ENCODE data around the gene EMC8. TPM values are rescaled to one million over a fixed set of nuclear protein-coding genes. Genes with fewer than 3 reads are reported as not detected.

EMC8 gene
- polyA plus RNA-seq, 1 of the 3 experiments (the other 2 are of a cell fraction) = 45.9 TPM

DNA sequence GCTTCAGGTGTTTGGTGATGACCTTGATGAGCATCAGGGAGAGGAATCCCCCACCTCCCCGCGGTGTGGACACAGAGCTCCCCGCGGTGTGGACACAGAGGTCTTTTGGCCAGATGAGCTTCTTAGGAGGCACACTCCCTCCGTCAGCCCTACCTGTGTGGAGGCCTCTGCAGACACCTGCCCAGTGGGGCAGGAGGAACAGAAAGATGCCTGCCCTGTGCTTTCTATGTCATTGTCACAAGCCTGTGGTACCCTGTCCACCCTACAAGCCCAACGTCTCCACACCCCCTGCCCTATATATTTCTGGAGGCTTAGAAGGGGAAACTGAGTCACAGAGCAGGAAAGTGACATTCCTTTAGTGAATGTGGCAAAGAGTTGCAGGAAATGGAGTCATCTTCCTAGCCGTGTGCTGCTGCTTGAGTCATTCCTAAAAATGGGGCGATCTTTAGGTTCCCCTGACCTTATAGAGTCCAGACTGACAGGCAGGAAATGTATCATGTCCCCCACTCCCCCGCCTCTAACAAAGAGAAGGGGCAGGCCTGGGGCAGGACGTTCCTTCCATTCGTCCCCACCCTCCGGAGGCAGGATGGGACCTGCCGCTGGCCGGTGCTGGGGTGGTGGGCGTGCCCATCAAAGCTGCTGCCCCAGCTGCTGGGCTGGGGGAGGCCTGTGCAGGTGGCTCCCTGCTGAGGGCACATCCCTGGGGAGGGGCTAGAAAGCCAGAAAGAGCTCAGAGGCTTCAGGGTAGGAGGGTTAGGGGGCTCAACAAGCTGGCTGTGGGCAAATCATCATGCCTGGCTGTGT, 47.4 kb downstream of the EMC8 start (continued):
- TF ChIP-seq YY1 (IDR thresholded peaks at IDR 0.05; ENCODE audit: low read depth) (no peak), SIN3A (IDR thresholded peaks at IDR 0.05; ENCODE audit: borderline replicate concordance, low read depth, low read length) (no peak)
- TF ChIP-seq, protein P1, sequence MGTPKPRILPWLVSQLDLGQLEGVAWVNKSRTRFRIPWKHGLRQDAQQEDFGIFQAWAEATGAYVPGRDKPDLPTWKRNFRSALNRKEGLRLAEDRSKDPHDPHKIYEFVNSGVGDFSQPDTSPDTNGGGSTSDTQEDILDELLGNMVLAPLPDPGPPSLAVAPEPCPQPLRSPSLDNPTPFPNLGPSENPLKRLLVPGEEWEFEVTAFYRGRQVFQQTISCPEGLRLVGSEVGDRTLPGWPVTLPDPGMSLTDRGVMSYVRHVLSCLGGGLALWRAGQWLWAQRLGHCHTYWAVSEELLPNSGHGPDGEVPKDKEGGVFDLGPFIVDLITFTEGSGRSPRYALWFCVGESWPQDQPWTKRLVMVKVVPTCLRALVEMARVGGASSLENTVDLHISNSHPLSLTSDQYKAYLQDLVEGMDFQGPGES (IDR thresholded peaks at IDR 0.05; ENCODE audit: low read depth, low read length) = no peak

GRCh38 chr16:85750827-85751697, 48.3 kb downstream of the EMC8 start, which contains the start of gene C16orf74:
TSS of gene C16orf74 (minus strand) at chr16:85751096. CDS start at chr16:85735217, 15,879 bp downstream.
- DNase-seq = peak; percentile 90
- peak within 1 kb of the TSS in 1 of 2 experiments; percentile 11; a peak in 2 of 4 replicates for H3K27ac ChIP-seq (ENCODE audit: low read depth in 2 of 2, low read length in 1 of 2)
- 0 out of 2 replicates have a peak, but pooled peaks cover 3% of the 10 kb centered on the region for H4K20me1 ChIP-seq (ENCODE audit: insufficient read depth)
- POLR2A ChIA-PET = no interaction called here
- TF ChIP-seq MXI1 (IDR thresholded peaks at IDR 0.05; ENCODE audit: low read depth, low read length) (0 out of 2 replicates have a peak, but pooled peaks have one; percentile 21), NRF1 (IDR thresholded peaks at IDR 0.05; ENCODE audit: low read depth, low read length) (0 out of 2 replicates have a peak, but pooled peaks have one; percentile 20), RCOR1 (IDR thresholded peaks at IDR 0.05; ENCODE audit: low read length) (no peak)
- H3K4me1 ChIP-seq (ENCODE audit: control insufficient read depth in 1 of 2, insufficient read depth in 2 of 2, low read depth in 1 of 2, low read length in 1 of 2) = peaks cover 14 to 20% of the 10 kb centered on the region in 2 experiments; a peak in 2 of 4 replicates
- CTCF ChIA-PET = interaction anchor here (1.0 to 1.7 kb wide), 2 partner anchors 10 to 17 kb away, joined by 4 read pairs; no protein-coding TSS in a partner anchor
- H3K27me3 ChIP-seq (ENCODE audit: insufficient read depth) = no peaks in the 10 kb centered on the region
- H3K9me3 ChIP-seq = no peaks in the 10 kb centered on the region
- H3K9ac ChIP-seq = peak within 1 kb of the TSS; percentile 63; the same call in 1 of the 2 replicates
- peak within 1 kb of the TSS; percentile 60 to 84 for H3K4me3 ChIP-seq (ENCODE audit: low read depth in 2 of 2, low read length in 1 of 2)
- H3K36me3 ChIP-seq (replicated peaks in 1 of 2; ENCODE audit: control insufficient read depth in 1 of 2, insufficient read depth in 2 of 2, low read length in 1 of 2) = no peaks in the 10 kb centered on the region
- peaks cover 14% of the 10 kb centered on the region for H3F3A ChIP-seq (replicated peaks; ENCODE audit: insufficient read depth)
- peak within 1 kb of the TSS; percentile 87 for H2AFZ ChIP-seq (ENCODE audit: low read depth)
- H3K79me2 ChIP-seq (ENCODE audit: insufficient read depth) = peaks cover 26% of the 10 kb centered on the region
- H3K9me2 ChIP-seq = no peaks in the 10 kb centered on the region
- WGBS (ENCODE audit: low lambda C conversion rate) = 20% methylated on average over 16 of the region's 96 CpGs
- peak within 1 kb of the TSS; percentile 98 for H3K4me2 ChIP-seq

DNA sequence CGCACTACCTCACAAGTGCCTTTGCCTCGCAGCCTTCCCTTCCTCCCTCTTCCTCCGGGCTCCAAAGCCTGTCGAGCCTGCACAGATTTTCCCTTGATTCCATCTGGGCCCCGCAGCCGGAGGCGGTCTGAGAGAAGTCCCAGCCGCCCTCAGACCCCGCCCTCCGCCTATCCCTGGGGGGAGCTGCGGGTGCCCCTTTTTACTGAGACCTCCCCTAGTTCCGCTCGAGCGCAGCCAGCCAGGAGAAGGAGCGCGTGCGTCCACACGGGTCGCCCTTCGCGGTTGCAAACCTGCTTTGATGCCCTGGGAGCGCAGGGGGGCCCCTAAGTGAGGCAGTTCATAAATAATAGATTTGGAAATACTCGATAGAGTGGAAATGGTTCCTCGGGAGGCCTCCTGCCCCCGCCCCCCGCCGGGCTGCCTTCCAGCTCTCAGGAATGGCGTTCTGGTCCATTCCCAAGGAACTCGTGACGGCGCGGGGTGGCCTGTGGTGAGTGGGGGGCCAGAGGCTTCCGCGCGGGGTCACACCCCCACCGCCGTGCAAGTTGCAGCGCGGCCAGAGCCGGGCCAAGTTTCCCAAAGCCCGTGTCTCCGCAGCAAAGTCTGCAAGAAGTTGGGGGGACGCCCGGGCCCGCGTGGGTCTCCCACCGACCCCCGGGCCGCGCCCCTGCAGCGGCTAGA, 49.1 kb downstream of the EMC8 start:
- H3K36me3 ChIP-seq (replicated peaks in 1 of 2; ENCODE audit: control insufficient read depth in 1 of 2, insufficient read depth in 2 of 2, low read length in 1 of 2) = no peaks in the 10 kb centered on the region
- H3K9me2 ChIP-seq = no peaks in the 10 kb centered on the region
- H4K20me1 ChIP-seq (ENCODE audit: insufficient read depth) = 0 out of 2 replicates have a peak, but pooled peaks cover 3% of the 10 kb centered on the region
- peak overlapping the region; percentile 63; the same call in 1 of the 2 replicates for H3K9ac ChIP-seq
- H3K79me2 ChIP-seq (ENCODE audit: insufficient read depth) = peaks cover 28% of the 10 kb centered on the region
- peaks cover 14 to 20% of the 10 kb centered on the region in 2 experiments; a peak in 2 of 4 replicates for H3K4me1 ChIP-seq (ENCODE audit: control insufficient read depth in 1 of 2, insufficient read depth in 2 of 2, low read depth in 1 of 2, low read length in 1 of 2)
- H3K9me3 ChIP-seq = no peaks in the 10 kb centered on the region
- WGBS (ENCODE audit: low lambda C conversion rate) = 3% methylated on average over 33 of the region's 51 CpGs
- peak overlapping the region; percentile 60 to 84 for H3K4me3 ChIP-seq (ENCODE audit: low read depth in 2 of 2, low read length in 1 of 2)
- peak overlapping the region; percentile 98 for H3K4me2 ChIP-seq
- POLR2A ChIA-PET = no interaction called here
- H2AFZ ChIP-seq (ENCODE audit: low read depth) = peak overlapping the region; percentile 87
- CTCF ChIA-PET = interaction anchor here (1.0 to 1.7 kb wide), 3 partner anchors 11 to 33 kb away, joined by 4 read pairs; no protein-coding TSS in a partner anchor
- no peaks in the 10 kb centered on the region for H3K27me3 ChIP-seq (ENCODE audit: insufficient read depth)
- H3F3A ChIP-seq (replicated peaks; ENCODE audit: insufficient read depth) = peaks cover 14% of the 10 kb centered on the region
- DNase-seq = peak; percentile 76
- no peak overlapping the region; a peak in 1 of 4 replicates for H3K27ac ChIP-seq (ENCODE audit: low read depth in 2 of 2, low read length in 1 of 2)
- no peak for TF ChIP-seq FOXM1 (IDR thresholded peaks at IDR 0.05; ENCODE audit: low read depth)
- no peak for TF ChIP-seq RXRA (IDR thresholded peaks at IDR 0.05; ENCODE audit: borderline replicate concordance, low read depth)
- TF ChIP-seq, protein P2, sequence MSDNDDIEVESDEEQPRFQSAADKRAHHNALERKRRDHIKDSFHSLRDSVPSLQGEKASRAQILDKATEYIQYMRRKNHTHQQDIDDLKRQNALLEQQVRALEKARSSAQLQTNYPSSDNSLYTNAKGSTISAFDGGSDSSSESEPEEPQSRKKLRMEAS (IDR thresholded peaks at IDR 0.05; ENCODE audit: low read depth) = peak; percentile 57
- no peak for TF ChIP-seq RFX5 (IDR thresholded peaks at IDR 0.05; ENCODE audit: low read length)
- 0 out of 2 replicates have a peak, but pooled peaks have one; percentile 16 for TF ChIP-seq TCF12 (IDR thresholded peaks at IDR 0.05)
- no peak for TF ChIP-seq CHD2 (IDR thresholded peaks at IDR 0.05; ENCODE audit: low read length, partially characterized antibody)
- TF ChIP-seq, protein P3, sequence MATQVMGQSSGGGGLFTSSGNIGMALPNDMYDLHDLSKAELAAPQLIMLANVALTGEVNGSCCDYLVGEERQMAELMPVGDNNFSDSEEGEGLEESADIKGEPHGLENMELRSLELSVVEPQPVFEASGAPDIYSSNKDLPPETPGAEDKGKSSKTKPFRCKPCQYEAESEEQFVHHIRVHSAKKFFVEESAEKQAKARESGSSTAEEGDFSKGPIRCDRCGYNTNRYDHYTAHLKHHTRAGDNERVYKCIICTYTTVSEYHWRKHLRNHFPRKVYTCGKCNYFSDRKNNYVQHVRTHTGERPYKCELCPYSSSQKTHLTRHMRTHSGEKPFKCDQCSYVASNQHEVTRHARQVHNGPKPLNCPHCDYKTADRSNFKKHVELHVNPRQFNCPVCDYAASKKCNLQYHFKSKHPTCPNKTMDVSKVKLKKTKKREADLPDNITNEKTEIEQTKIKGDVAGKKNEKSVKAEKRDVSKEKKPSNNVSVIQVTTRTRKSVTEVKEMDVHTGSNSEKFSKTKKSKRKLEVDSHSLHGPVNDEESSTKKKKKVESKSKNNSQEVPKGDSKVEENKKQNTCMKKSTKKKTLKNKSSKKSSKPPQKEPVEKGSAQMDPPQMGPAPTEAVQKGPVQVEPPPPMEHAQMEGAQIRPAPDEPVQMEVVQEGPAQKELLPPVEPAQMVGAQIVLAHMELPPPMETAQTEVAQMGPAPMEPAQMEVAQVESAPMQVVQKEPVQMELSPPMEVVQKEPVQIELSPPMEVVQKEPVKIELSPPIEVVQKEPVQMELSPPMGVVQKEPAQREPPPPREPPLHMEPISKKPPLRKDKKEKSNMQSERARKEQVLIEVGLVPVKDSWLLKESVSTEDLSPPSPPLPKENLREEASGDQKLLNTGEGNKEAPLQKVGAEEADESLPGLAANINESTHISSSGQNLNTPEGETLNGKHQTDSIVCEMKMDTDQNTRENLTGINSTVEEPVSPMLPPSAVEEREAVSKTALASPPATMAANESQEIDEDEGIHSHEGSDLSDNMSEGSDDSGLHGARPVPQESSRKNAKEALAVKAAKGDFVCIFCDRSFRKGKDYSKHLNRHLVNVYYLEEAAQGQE (IDR thresholded peaks at IDR 0.05; ENCODE audit: low read depth, low read length) = no peak
